GM18858 (cell line): ENCODE measurements around the gene ANGPTL2.

ENCODE experiments used
- ATAC-seq: cut with Tn5 transposase; IDR thresholded peaks from one replicate; pipeline ENCODE4 v1.9.1; 2021; ENCODE audit not compliant: unreplicated experiment

The ANGPTL2 gene

DNA sequence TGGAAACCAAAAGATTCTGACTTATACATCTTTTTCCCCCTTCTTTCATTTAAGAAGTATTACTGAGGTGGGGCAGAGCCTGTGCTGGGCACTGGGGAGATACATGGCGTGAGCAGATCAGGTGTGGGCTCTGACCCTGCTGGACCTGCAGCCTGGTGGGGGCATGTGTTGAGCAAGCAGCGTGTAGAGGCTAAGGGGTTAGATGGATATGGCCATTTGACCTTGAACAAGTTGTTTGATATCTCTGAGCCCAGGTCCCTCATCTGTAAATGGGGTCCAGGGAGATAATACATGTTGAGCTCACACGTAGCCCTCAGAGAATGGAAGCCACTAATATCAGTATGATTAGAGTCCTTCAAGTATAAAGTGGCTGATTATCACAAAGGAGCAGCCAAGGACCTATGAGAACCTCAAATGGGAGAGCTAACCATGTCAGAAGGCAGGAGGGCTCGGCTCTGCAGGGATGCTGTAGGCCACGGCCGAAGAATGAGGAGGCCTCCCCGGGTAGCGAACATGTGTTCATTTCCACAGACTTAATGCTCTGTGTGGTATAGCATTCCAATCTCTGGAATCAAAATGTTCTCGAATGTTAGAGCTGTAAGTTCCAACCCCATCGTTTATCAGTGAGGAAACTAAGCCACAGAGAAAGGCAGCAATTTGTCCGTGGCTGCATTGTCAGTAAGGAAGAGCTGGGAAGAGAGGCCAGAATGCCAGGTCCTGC, 15.4 kb upstream of the ANGPTL2 start:
- no peak for ATAC-seq

DNA sequence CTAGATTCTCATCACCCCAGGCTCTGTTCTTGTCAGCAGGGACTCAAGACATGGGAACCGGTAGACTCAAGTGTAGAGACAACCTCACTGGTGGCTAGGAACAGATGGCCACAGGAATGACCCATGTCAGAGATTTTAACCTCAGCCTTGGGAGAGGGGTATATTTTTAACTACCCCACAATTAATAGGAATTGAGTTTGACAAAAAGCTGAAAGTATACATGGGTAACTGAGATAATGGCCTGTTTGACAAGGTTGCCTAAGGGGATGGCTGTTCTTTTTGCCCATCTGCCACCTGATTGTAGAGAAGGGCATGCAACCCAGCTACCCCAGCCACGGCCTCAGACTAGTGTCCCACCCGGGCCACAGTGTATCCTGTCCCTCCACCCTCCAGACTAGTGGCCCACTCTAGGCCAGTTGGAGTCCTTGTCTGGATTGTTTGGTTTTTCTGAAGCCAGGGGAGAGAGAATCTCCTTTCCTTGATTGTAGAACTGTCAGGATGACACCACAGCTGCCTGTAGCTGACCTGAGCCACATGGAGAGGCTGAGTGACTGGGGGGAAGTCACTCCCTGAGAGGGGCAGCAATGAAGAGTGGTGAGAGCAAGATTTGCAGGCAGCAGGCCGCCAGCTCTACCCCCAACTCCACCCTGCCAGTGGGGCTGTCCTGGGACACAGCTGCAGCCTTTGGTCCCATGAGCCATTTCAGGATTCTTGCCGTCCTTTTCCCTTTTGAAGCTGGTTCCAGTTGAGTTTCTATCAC, 14.6 kb upstream of the ANGPTL2 start:
- no peak for ATAC-seq

DNA sequence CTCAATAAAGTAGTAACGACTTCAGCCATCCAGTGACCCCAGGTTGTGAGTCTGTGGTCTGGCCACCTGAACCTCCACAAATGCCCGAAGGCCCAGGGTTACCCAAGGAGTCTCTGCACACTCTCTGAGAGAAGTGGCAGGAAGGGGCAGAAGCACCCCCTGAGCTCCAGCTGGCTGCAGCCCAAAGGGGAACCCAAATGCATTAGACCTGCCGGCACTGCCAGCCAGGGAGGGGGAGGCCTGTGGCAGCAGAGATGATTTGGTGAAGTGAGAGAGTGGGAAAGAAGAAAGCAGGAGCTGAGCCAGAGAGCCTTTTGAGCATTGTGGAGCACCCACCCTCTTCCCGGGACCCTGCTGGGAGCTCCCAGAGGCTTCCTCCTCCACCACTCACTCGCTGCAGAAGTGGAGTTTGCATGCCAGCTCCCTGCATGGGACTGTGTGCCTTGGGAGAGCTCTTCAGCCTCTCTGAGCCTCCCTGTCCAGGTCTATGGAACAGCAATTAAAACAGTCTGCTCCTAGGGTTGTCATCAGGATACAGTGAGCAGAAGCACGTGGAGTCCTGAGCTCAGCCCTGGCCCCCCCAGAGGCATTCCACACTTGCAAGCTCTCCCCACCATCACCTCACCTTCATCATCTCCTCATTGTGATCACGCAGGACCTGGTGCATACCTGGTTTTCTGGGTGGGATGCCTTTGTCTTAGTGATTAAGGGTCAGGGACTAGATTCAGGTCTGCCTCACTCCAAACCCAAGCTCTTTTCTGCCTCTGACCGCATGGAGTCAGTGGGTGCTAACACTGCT, 13.8 kb upstream of the ANGPTL2 start:
- ATAC-seq: no peak

DNA sequence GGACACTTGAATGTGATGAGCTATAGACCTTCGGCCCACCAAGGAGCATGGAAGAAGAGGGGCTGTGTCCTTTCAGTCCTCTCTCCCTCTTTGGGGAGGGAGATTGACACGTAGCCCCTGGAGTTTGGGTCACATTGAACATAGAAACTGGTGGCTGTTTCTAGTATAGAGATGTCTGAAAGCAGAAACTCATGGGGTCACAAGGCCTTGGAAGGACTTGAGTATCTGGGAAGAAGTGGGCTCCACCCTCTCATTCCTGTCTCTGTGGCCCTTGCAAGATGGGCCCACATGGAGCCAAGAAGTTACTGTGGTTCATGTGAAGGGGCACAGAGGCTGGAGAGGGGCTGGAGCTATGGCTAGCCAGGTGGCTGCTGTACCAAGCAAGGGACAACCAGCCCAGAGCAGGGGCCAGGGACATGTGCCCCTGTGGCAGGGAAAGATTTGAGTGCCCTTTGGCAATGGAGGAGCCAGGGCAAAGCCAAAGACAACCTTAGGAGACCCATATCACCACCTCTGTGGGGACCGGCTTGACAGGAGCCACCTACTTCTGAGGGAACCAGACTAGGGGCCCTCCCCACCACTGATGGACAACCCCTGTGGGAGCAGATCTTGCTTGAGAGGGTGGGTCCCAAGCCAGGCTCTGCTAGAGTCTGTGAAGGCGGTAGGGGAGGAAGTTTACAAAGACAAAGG, 12.8 kb upstream of the ANGPTL2 start:
- no peak for ATAC-seq

DNA sequence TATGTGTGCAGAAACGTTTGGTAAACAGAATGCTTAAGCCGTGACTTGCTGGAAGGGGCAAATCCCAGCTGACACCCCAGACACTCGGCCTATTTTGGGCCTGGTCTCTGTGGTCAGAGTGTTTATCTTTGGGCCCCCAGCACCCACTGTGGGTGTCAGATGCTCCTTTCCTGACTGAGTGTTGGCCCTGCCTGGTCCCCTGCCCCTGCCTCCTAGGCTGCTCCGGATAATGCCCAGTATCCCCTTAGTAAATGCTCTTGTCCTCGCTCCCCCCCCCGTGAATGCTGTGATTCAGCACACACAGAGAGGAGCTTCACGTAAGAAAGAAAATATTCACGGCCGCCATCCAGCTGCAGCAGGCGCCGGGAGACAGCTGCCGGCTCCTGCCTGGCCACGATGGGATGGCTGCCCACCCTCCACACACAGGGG, 11.3 kb upstream of the ANGPTL2 start:
- ATAC-seq: no peak

DNA sequence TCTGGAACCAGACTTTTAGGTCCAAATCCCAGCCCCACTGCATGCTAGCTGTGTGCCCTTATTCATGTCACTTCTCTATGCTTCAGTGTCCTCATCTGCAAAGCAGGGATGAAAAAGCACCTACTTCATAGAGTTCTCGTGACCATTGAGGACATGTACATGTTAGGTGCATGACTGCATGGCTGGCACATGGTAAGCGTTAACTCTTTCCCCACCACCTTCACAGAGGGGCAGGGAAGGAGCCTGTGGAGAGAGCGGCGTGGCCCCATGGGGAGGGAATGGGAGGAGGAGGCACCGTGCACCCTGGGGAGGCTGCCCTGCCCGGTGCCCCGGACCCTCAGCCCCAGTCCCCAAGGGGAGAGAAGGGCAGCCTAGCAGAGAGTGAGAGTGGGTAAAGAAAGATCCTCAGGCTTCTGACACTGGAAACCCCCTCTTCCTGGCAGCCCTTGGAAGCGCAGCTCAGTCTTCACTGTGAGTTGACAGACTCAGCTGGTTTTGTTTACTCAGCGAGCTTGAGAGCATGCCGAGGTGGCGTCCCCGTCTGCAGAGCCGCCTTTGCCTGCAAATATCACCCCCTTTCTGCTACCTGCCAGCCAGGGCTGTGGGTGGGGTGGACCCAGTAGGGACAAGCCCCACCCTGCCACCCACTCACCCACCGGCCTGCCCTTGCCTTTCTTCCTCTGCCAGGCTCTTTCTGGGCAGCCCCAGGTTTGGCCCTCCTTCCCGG, 10.6 kb upstream of the ANGPTL2 start:
- no peak for ATAC-seq

DNA sequence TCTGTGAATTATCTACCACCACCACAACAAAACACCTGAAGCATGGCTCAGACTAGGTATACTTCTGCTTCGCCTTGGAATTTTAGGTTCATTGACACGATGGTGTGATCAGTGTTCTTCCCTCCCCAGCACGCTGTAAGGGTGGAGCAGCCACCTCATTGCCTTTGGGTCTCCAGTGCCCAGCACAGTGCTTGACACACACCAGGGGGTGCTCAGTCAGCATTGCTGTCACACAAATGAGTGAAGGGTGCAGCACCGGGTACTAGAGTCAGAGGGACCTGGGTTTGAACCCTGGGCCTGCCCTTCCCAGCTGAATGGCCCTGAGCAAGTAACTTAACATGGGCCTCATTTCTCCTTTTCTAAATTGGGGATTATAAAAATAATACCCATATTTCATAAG, 9.9 kb upstream of the ANGPTL2 start:
- no peak for ATAC-seq

DNA sequence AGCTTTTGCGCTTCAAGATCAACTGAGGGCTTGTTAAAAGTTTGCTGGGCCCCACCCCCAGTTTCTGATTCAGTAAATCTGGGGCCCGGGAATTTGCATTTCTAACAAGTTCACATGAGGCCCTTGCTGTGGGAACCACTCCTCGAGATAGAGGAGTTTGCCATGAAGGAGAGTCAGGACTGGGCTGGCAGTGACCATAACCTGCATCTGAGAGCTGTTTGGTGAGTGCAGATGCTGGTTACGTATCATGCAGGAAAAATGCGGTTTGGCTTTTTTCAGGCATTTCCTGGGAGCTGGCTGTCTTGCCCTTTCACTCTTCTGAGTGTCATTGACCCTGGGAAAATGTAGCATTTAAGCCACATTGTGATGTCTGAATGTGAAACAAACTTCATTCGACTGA, 9.4 kb upstream of the ANGPTL2 start:
- ATAC-seq: no peak

DNA sequence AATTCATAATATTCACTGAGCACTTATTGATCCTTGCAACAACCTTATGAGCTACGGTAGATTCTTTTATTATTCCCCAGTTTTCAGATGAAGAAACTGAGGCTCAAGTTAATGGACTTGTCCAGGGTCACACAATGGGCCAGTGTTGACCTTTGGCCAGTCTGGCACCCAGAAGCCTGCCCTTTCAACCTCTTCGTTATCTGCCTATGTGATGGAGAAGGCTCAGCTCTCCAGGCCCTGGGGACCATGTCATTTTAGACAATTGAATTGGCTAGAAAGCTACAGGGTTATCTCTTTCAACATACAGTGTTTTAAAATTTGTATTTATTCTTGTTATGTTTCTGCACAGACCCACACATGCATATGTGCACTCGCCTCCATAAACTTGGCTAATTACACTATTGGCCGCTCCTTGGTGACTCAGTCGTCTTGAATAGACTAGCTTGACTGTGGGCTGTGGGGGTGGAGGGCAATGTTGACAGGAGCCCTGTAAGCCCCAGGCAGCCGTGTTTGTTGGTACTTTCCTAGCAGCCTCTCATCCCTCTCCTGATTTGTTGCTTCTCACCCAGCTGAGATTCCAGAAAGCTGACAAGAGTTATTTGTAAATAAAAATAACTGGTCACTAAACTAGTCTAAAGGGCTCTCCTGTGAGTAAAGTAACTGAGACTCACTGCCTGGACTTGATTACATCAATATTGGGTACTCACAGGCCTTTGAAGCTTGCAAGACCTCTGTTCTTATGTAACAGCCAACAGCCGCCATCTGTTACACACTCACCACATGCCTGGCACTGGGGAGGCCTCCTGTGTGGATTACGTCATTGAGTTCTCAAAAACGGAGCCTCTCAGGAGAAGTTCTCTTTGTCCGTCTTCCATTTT, 8.5 kb upstream of the ANGPTL2 start:
- ATAC-seq: no peak

DNA sequence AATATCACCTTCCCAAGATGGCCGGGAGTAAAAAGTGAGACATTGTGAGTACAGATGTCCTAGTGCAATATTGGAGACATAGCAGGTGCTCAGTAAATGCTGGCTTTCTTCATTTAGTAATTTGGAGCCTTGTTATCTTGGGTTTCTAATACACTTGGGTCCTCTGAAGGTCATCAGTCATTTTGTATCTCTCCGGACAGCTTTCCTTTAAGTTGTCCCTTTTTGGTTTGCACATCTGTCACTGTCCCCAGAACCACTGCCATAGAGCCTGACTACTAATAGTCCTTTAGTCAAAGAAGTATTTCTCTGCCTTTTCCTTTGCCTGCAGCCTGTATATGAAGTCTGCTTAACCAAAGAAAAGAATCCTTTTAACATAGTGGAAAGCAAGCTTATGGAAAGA, 7.8 kb upstream of the ANGPTL2 start:
- no peak for ATAC-seq

DNA sequence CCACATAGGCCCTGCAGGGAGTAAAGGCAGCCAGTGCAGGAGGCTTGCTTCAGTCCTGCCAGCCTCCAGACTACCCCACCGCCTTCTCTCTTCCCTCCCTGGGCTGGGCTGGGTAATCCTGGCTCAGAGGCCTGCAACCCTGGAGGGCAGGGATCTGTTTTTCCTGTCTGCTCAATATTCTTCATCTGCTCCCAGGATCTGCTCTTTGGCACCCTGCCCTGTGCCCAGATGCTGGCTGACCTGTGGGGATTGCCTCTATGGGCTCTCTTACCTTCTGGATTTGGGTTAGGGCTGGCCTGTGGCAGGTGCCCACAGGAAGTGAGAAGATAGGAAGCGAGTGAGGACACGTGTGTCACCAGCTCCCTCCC, 7.3 kb upstream of the ANGPTL2 start:
- ATAC-seq: no peak

DNA sequence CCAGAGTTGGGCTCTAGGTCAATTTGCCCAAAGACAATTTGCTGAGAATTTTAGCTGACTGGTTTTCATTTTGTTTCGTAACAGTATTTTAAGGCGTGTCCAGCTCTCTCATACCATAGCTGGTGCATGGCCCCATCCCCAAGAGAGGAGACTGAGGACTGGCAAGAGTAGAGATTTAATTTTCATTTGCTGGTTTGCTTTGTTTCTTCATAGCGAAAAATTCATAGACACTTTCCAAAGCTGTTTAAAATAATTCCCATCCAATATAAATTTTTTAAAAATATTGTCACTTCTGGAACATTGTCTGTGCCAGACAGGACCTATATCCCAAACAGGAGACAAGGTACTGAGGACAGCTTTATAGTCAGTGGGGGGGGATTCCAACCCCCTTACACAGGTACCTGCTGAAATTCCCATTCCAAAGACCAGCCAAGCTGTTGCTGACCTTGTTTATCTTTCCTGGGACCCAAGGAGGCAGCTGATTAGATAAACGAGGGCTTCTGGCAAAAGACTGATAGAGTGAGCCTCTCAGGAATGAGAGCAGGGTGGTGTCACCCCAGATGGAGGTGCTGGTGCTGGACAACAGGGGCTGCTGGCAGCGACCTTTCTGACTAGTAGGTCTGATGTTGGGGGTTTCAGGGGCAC, 6.8 kb upstream of the ANGPTL2 start:
- ATAC-seq: no peak

DNA sequence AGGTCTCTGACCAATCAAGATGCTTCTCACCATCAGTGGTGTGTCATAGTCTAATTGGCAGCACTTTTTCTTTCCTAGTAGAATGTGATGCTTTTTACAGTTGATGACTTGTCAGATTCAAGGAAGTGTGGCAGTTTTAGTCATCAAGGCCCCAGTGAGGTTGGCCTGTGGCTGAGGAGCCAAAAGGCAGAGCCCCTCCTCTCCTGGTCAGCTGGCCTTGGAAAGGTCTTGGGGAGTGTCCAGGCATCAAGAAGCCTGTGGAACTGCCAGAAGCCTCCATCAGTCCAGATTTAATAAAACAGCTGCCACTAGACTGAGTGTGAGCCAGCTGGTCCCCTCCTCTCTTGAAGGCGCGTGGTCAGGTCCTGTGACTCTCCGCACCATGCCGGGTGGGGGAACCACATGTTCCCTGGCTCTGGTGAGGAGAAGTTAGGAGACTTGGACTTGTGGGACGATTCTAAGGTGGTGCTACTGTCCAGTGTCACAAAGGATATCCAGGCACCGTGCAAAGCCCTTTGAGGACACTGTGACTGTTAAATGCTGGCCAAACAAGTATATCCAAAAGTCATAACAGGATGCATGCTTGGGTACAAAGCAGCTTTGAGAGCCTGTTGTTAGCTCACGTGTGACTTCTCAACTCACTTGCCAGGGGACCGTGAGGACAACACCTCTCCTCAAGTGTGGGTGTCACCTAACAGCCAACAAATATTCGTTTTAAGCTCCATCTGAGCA, 6.1 kb upstream of the ANGPTL2 start:
- ATAC-seq: no peak

DNA sequence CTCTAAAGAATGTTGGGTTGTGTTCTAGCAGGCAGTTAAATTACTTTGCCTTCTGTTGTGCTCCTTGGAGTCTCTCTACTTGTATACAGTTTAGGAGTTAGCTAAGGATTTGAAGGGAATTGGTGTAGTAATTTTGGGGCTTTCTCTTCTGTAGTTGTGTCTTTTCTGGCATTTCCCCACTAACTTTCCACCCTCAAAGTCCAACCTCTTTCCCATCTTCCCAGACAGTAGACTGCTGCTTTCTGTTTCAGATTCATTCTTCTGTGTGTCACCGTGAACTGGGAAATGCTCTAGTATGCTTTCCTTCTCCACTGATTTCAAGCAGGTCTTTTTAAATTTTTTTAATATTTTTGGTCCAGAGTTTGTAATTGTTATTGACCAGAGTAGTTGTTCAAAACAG, 4.5 kb upstream of the ANGPTL2 start:
- ATAC-seq: no peak

DNA sequence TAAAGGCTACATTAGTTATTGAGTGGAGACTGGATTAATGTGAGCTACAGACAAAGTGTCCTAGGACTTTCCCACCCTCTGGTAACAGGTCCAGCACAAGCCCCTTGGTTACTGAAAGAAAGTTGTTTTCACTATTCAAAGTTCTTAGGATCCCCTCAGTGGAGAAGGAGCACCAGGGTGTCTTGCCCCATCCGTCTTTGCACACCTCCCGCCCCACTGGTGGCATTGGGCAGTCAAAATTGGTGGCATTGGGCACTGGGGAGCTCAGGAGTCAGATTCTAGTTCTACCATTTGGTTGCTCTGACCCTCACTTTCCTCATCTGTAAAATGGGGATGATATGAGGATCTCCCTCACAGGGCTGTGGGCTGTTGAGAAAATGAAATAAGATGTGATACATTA, 2.4 kb upstream of the ANGPTL2 start:
- no peak for ATAC-seq

DNA sequence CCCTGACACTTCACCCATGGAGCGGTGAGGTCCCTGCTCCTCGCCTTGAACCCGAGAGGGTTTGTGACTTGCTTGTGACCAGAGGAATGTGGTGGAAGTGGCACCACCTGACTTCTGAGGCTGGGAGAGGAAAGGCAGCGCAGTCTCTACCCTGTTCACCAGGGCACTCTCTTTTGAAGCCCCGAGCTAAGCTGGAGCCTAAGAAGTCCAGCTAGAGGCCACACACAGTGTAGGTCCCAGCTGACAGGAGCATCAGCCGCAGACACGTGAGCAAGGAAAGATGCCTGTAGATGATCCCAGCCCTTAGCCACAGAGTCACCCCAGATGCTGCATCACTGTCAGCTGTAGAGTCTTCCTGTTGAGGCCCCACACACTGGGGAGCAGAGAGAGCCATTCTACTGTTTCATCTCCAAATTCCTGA, 1.7 kb upstream of the ANGPTL2 start:
- ATAC-seq: no peak

DNA sequence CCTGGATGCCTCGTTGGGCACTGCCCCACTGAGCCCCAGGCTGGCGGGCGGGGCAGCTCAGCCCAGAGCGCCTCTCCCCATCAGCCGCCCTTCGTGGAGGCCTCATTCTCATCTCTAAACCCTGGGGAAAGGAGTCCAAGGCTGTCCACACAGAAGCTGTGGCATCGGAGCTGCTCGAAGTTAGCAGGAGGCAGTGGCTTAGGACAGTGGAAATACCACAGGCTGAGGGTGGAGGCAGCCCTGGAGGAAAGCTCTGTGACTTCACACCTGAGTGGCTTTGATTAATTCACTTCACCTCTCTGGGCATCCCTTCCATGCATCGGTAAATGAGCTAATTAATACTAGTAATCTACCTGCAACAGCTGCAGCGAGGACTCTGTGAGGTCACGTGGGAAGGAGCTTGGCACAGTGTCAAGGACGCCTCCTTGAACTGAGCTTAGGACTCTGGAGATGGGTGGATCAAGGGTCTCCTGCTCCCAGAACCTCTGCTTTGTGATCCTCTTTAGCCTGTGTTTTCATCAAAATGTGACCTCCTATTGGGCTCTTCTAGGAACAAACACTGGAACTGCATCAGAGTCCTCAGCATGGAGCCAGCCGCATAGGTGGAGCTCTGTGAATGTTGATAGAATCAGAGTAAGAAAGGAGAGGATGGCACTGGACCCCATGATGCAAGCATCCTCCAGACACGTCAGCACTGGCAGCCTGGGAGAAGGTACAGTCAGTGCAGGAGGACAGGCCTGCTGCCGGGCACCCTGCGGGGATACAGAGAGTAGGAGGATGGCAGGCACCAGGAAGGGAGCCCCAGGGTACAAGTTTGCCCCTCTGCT, 842 bp upstream of the ANGPTL2 start:
- no peak for ATAC-seq
